NCI-H446 (cell line): ENCODE results near the gene COG5.

Experiments used
- DNase-seq, 2 experiments: peaks; one replicate each; lab custom pipeline; 2025; lab: John Stamatoyannopoulos, UW

Gene COG5

GRCh38 chr7:107463139-107464078, 100.3 kb downstream of the COG5 start:
- DNase-seq: peak; percentile 7 to 63

DNA sequence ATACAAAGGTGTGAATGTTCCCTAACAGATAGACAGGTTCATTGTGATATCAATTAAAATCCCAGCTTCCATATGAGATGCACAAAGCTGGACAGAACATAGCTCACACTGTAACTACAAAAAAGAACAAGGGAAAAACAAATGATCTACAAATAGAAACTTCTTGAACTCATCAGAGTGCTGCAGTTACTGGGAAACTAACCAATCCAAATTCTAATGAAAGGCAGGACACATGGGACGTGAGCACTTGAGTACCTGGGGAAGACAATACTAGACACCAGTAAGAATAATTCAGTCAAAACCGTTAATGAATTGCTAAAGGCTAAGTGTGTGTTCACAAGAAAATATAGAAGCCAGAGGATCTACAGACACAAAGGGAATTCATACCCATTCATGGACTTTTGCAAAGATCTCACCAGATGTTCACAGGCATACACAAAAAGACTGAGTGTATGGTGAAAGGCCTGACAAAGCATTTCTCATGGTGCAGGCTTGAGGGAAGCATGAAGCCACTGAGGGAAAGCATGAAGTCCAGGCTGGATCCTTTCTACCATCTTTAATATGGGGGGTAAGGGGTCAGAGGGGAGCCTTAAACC, 101.7 kb downstream of the COG5 start:
- DNase-seq: no peak

DNA sequence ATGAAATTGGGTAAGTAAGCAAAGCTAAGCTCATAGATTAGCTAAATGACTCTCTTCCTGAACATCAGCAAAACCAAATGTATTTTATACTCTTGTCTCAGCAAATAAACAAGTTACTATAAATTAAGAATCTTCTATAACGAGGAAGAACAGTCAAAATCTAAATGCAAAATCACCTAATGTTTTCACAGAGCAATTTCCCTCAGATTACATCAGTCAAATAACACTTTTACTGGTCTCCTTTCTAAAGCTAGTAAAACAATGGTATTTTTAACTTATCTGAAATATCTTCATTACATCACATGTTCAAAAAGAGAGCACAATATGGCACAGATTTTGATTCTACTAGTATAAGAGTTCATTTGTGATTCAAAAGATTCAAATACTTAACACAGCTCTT, 110.3 kb downstream of the COG5 start:
- DNase-seq: no peak

- no peak for DNase-seq
These were observed 112.8 kb downstream of the COG5 start for GRCh38 chr7:107450970-107451369.

GRCh38 chr7:107446988-107447387, 116.7 kb downstream of the COG5 start:
- no peak for DNase-seq

GRCh38 chr7:107446531-107446930, 117.2 kb downstream of the COG5 start:
- DNase-seq: no peak

DNA sequence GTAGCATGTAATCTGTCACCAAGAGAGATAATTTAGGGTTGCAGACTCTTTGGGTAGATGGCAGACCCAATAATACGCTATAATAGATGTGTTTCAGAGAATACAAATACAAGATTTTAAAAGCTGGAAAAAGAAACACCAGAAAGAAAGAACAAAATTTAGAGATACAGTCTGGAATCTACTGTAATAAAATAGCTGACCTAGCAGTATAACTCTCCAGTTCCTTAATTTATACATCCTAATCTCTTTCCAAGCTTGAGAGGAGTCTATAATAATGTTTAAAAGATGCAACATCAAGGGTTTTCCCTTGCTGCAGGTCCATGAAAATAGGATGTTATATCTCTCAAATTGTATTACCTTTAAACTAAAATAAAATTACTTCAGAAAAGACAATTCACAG, 121.0 kb downstream of the COG5 start:
- no peak for DNase-seq

DNA sequence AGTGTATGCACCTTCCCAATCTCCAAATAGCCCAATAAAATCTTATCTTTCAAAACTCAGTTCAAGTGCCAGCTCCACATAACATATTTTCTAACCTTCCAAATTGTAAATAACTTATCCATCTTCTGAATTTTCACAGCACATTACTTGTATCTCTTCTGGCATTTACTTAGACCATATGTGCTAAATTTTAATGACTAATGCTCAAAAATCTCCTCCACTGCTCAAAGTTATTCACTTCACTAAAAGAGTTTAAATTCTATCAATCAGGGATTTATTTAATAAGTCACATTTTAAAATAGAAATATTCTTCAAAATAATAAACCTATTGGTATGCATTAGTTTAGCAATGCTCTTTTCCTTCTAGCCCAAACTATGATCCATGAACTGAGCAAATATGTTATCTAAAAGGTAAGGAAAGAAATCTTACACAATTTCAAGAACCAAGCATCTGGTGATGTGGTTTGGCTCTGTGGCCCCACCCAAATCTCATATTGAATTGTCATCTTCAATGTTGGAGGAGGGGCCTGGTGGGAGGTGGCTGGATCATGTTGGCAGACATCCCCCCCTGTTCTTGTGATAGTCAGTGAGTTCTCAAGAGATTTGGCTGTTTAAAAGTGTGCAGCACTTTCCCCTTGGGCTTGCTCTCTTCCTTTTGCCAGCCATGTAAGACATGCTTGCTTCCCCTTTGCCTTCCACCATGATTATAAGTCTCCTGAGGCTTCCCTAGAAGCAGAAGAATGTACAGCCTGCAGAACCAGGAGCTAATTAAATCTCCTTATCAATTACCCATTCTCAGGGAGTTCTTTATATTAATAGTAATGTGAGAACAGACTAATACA, 121.9 kb downstream of the COG5 start:
- DNase-seq: no peak

- no peak for DNase-seq
These were observed 124.7 kb downstream of the COG5 start for GRCh38 chr7:107439025-107439424.

DNA sequence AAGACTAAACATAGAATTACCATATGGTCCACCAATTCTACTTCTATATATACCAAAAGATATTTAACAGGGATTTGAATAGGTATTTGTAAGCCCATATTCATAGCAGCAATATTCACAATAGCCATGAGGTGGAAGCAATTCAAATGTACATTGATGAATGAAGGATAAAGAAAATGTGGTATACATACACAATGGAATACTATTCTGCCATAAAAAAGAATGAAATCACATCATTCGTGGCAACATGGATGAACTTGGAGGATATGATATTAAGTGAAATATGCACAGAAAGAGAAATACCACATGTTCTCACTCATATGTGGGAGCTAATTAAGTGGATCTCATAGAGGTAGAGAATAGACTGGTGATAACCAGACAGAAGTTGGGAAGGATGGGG, 128.0 kb downstream of the COG5 start:
- DNase-seq: no peak

- DNase-seq: no peak
These were observed 131.5 kb downstream of the COG5 start for GRCh38 chr7:107432261-107432660.

DNA sequence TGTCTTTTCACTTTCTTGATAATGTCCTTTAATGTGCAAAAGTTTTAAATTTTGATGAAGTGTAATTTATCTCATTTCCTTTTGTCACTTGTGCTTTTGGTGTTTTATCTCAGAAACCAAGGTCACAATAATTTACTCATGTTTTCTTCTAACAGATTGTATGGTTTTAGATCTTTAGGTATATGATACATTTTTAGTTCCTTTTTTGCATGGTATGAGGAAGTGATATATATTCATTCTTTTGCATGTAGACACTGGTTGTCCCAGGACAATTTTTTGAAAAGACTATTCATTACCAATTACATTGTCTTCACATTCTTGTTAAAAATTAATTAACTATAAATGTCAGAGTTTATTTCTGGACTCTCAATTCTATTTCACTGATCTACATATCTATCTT, 133.7 kb downstream of the COG5 start:
- DNase-seq: no peak

DNA sequence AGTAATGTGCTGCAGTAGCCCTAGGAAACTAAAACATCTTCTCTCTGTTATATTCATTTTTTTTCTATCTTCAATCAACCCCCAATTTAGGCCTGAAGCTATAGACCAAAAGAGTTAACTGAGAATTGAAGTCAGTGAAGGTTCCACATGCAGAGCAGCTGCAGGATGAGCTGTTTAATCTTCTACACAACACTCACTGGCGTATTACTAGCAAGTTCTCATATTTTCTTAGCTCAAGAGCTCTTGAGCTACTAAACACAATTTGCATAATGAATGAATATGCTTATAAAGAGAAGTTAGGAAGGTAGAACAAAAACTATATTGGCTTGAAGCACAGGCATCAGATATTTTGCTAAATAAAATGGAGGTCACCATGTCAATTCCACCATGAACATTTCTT, 135.1 kb downstream of the COG5 start:
- DNase-seq: no peak

DNA sequence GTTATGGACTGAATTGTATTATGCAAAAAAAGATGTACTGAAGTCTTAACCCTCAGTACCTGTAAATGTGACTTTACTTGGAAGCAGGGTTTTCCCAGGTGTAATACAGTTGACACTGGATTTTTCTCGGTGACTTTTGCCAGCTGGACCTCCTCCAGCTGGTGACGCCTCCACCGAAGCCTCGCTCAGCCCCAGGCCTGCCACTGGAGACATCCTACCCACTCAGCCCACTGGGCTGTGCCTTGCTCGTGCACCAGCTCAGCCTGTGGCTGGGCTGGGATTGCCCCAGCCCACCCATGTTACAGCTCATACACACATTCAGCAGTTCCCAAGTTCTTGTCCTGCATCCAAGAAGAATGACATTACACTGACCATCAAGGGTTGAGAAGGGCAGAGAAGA, 136.3 kb downstream of the COG5 start:
- DNase-seq: no peak

GRCh38 chr7:107414198-107414597, 149.5 kb downstream of the COG5 start:
- DNase-seq: no peak

DNA sequence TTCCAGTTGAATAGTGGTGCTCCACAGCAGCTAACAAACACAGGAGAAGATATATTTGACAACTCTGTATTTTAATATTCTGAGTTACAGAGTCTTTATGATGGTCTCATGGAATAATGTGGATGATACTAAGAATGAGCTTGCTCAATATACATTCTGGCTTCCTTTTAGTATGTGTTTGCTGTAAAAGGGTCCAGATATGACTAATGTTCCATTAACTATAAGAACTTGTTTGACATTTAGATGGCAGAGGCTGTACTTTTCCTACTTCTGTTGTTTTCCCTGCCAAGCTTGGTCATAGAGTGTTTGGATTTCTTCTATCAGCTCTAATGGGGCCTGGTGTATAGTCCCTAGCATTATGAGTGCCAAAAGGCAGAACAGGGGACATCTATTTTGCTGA, 155.4 kb downstream of the COG5 start:
- no peak for DNase-seq

GRCh38 chr7:107405559-107405958, 158.2 kb downstream of the COG5 start:
- no peak for DNase-seq

DNA sequence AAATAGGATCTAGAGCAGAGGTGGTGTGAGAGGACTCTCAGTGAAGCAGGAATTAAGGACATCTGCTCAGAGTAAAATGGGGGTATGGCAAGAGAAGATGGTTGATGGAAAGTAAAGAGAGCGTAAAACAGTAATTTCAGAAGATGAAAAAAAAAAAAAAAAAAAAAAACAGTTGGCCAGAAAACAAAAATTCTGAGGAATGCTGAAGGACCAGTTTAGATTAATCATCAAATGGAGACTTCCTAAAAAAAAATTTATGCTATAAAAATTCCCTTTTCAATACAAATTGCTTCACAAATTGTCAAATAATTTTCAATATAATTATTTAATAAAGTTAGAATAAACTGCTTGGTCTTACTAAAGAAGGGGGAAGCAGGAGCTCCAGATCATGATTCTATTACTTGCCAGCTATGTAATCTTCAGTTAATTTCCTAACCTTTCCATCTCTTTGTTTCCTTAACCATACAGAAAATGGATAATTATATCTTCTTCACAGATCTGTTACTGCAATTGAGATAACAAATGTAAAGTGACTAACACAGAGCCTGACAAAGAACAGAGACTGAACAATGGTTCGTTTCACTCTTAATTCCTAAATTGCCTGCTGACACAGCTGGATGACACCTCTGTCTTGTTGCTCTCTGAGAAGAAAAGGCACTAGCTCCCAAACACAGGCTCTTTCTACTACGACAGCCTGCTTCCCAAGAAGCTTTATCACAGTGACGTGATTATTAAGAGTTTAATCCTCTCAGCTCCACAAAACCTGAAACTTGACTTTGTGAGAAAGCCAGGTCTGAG, 158.8 kb downstream of the COG5 start:
- no peak for DNase-seq

DNA sequence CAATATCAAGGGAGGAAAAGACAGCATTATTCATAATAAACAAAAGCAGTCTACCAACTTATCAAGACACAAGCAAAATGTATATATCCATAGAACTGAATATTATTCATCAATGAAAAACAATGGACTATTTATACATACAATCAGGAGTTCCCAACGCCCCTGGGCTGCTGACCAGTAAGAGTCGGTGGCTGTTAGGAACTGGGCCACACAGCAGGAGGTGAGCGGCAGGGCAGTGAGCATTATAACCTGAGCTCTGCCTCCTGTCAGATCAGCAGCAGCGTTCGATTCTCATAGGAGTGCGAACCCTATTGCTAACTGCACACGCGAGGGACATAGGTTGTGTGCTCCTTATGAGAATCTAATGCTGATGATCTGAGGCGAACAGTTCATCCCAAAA, 165.6 kb downstream of the COG5 start:
- no peak for DNase-seq

GRCh38 chr7:107396990-107397389, 166.7 kb downstream of the COG5 start:
- no peak for DNase-seq

GRCh38 chr7:107396081-107396480, 167.6 kb downstream of the COG5 start:
- no peak for DNase-seq

DNA sequence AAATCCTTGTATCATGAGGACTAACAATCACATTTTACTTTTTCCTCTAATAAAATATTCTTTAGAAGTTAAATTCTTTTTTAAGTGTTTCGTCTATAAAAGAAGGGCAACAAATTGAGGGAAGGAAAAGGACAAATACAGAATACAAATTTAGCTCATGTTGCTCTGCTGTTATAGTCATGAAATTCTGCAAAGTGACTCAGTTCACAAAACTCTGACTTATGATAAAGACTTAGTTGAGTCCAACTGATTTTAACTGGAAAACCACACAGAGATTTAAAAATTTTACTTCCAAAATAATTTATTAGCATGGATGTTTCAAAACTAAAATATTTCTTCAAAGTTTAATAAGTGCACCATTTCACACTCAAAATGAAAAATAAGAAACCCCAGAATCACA, 168.9 kb downstream of the COG5 start:
- no peak for DNase-seq
